KMS-11 (cell line): Measurements from ENCODE around the gene EPHA6.
A peak's percentile ranks its signal among the peaks of the same experiment; 100 is the strongest.
"Not testable (repeated sequence)": the region's sequence is repeated elsewhere in the genome, so short reads cannot be mapped to it uniquely, and the experiment has no call there.

ENCODE experiments used
- H2AFZ ChIP-seq: fragments of 200-600 bp; sonication (generic); 2 replicates; pipeline ENCODE4 v1.6.1; 2016; ENCODE audit warnings: antibody characterized with exemption, mixed run types, low read depth
- H3K27ac ChIP-seq: fragments of 200-600 bp; sonication (generic); 2 replicates; pipeline ENCODE4 v1.6.1; 2016; ENCODE audit warnings: mild to moderate bottlenecking, mixed run types
- H3K27me3 ChIP-seq: fragments of 200-600 bp; sonication (generic); 2 replicates; pipeline ENCODE4 v1.6.1; 2017; ENCODE audit warnings: mild to moderate bottlenecking, low read depth, mixed run types, moderate library complexity; ENCODE audit not compliant: insufficient read depth
- H3K36me3 ChIP-seq: fragments of 200-600 bp; sonication (generic); 2 replicates; pipeline ENCODE4 v1.6.1; 2017; ENCODE audit warnings: mild to moderate bottlenecking, mixed run types; ENCODE audit not compliant: insufficient read depth
- H3K4me1 ChIP-seq: fragments of 200-600 bp; sonication (generic); 2 replicates; pipeline ENCODE4 v1.6.1; 2016; ENCODE audit warnings: mild to moderate bottlenecking, low read depth, mixed run types; ENCODE audit not compliant: poor library complexity, severe bottlenecking
- H3K4me2 ChIP-seq: fragments of 200-600 bp; sonication (generic); 2 replicates; pipeline ENCODE4 v1.7.0; 2016; ENCODE audit warnings: mild to moderate bottlenecking, mixed run types
- H3K4me3 ChIP-seq: fragments of 200-600 bp; sonication (generic); IDR thresholded peaks from 2 replicates; pipeline ENCODE4 v1.6.1; 2017; ENCODE audit warnings: low read depth, low read length, mixed read lengths; ENCODE audit not compliant: insufficient read depth
- H3K79me2 ChIP-seq: fragments of 200-600 bp; sonication (generic); 2 replicates; pipeline ENCODE4 v1.6.1; 2016; ENCODE audit warnings: low read depth, mixed run types; ENCODE audit not compliant: insufficient read depth
- H3K9ac ChIP-seq: fragments of 200-600 bp; sonication (generic); 2 replicates; pipeline ENCODE4 v1.6.1; 2016; ENCODE audit warnings: mild to moderate bottlenecking, mixed run types
- H4K20me1 ChIP-seq: fragments of 200-600 bp; sonication (generic); 2 replicates; pipeline ENCODE4 v1.6.1; 2016; ENCODE audit warnings: mild to moderate bottlenecking, mixed run types; ENCODE audit not compliant: insufficient read depth
- CTCF ChIP-seq: fragments of 200-600 bp; sonication (generic); conservative IDR thresholded peaks from 2 replicates; pipeline ENCODE4 v1.6.1; 2017; ENCODE audit warnings: low read depth, mild to moderate bottlenecking, antibody characterized with exemption, low read length, moderate library complexity, mixed read lengths

Gene EPHA6

DNA sequence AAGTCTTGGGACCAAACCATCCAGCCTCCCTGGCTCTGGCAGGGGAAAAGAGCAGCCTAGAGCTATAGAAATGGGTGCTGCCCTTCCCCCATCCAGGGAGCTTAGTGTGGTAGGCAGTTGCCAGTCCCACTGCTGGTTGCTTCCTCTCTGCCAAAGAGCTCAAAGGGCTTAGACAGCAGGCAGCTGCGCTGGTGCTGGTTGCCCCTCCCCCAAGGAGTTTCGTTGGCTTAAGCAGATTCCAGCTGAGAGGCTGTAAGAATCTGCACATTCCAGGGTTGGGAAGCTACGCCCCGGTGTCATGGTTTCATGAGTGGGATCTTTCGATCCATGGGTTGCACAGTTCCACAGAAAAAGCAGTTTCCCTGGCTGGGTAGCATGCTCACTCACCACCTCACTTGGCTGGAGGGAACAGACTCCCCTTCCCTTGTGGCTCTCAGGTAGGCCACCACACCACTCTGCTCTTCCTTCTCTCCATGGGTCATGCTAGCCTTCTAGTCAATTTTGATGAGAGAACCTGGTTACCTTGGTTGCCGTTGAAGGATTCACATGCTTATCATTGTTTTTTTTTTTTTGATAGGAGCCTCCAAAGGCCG, 195.1 kb downstream of the EPHA6 start:
- Histone ChIP-seq H3K4me2 (peak overlapping the region; percentile 36; the same call in 1 of the 2 replicates), H3K4me1 (peaks cover 16% of the 10 kb centered on the region), H3K36me3 (no peaks in the 10 kb centered on the region), H3K9ac (no peak overlapping the region), H2AFZ (no peak overlapping the region), H3K4me3 (no peak overlapping the region), H3K27me3 (no peaks in the 10 kb centered on the region), H4K20me1 (no peaks in the 10 kb centered on the region), H3K79me2 (no peaks in the 10 kb centered on the region), H3K27ac (no peak overlapping the region)
- no peak for TF ChIP-seq CTCF

- Histone ChIP-seq H3K79me2 (no peaks in the 10 kb centered on the region), H3K27me3 (no peaks in the 10 kb centered on the region), H2AFZ (no peak overlapping the region), H3K27ac (no peak overlapping the region), H3K36me3 (no peaks in the 10 kb centered on the region), H3K4me2 (no peak overlapping the region), H3K4me1 (peaks cover 16% of the 10 kb centered on the region), H3K4me3 (no peak overlapping the region), H4K20me1 (no peaks in the 10 kb centered on the region), H3K9ac (no peak overlapping the region)
- TF ChIP-seq CTCF: no peak
Measured at GRCh38 chr3:97010881-97011657, 196.7 kb downstream of the EPHA6 start.

DNA sequence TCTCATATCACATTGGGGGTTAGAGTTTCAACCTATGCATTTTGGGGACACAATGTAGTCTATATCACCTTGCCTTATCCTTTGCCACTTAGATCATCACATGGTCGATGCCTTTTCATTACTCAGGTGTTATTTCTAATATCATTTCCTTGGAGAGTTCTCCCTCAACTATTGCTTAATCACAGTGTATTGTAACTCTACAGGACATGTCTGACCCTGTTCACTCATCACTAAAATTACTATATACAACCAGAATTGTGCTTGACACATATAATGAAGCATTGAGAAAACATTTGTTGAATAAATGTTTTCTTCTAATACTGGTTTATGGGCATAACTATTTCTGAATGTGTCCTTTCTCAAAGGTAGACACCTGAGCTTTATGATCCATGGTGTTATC, 207.4 kb downstream of the EPHA6 start:
- Histone ChIP-seq H3K79me2 (no peaks in the 10 kb centered on the region), H3K27ac (no peak overlapping the region), H2AFZ (no peak overlapping the region), H3K4me3 (no peak overlapping the region), H4K20me1 (no peaks in the 10 kb centered on the region), H3K4me1 (no peaks in the 10 kb centered on the region), H3K4me2 (no peak overlapping the region), H3K36me3 (no peaks in the 10 kb centered on the region), H3K27me3 (no peaks in the 10 kb centered on the region), H3K9ac (no peak overlapping the region)
- TF ChIP-seq CTCF: no peak

GRCh38 chr3:97025612-97026011, 211.2 kb downstream of the EPHA6 start:
- not testable (repeated sequence) for H3K9ac ChIP-seq, H4K20me1 ChIP-seq, H3K36me3 ChIP-seq, H3K79me2 ChIP-seq, H3K4me2 ChIP-seq, H3K27ac ChIP-seq, H2AFZ ChIP-seq, H3K27me3 ChIP-seq, H3K4me1 ChIP-seq, H3K4me3 ChIP-seq

DNA sequence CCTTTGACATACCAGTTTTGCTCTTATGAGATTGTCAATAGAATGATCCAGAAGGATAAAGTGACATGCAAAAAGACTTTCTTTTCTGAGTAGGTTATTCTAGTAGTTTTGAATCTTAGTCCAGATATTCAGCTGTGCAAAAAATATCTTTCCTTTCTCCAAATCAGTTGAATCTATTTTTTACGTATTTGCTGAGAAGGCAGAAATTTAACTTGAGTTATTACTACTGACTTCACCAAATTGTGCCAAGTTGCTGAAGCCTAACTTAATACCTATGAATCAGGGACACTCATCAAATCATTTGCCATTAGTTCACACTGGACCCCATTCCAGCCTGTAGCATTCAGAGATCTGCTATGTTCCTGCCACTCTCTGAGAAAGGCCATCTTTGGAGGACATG, 215.6 kb downstream of the EPHA6 start:
- no peak for TF ChIP-seq CTCF
- Histone ChIP-seq H3K27me3 (no peaks in the 10 kb centered on the region), H3K9ac (no peak overlapping the region), H3K27ac (no peak overlapping the region), H3K79me2 (no peaks in the 10 kb centered on the region), H3K4me2 (no peak overlapping the region), H3K36me3 (no peaks in the 10 kb centered on the region), H3K4me1 (no peaks in the 10 kb centered on the region), H2AFZ (no peak overlapping the region), H4K20me1 (no peaks in the 10 kb centered on the region), H3K4me3 (no peak overlapping the region)
